ENCODE measurements around the gene NT5C1B. TPM values are rescaled to one million over a fixed set of nuclear protein-coding genes. Genes with fewer than 3 reads are reported as not detected.

Gene NT5C1B
- total RNA-seq, 2 donors from 2014 or later = not detected

GRCh38 chr2:18536697-18537096, 52.7 kb downstream of the NT5C1B start:
- Histone ChIP-seq H3K36me3 (ENCODE audit: control insufficient read depth, insufficient read depth, low read length) (no peaks in the 10 kb centered on the region), H3K27ac (ENCODE audit: low read depth, low read length) (no peak overlapping the region), H3K4me3 (ENCODE audit: low read length) (no peak overlapping the region), H3K4me1 (ENCODE audit: control insufficient read depth, insufficient read depth, low read length) (no peaks in the 10 kb centered on the region), H3K9me3 (ENCODE audit: control insufficient read depth, low read length) (no peaks in the 10 kb centered on the region), H3K27me3 (ENCODE audit: control insufficient read depth, insufficient read depth, low read length, poor library complexity, severe bottlenecking) (peaks cover 19% of the 10 kb centered on the region), H3K9ac (ENCODE audit: extremely low read depth, low read length, poor library complexity, severe bottlenecking) (no peak overlapping the region)
- Mint-ChIP-seq H3K9me3 (no peaks in the 10 kb centered on the region), H3K4me1 (no peaks in the 10 kb centered on the region), H3K4me3 (no peak overlapping the region), H3K27ac (no peak overlapping the region), H3K27me3 (ENCODE audit: insufficient read depth) (no peaks in the 10 kb centered on the region), H3K36me3 (ENCODE audit: low read depth) (no peaks in the 10 kb centered on the region)
- no peak for TF ChIP-seq CTCF (conservative IDR thresholded peaks at IDR 0.05)
- no peak for DNase-seq
- WGBS, 2 experiments (ENCODE audit: insufficient coverage in 1 of 2, insufficient read length in 1 of 2) = no CpG with 5 or more reads among the region's 1 CpG

GRCh38 chr2:18536100-18536499, 53.3 kb downstream of the NT5C1B start:
- Mint-ChIP-seq H3K27me3 (ENCODE audit: insufficient read depth) (no peaks in the 10 kb centered on the region), H3K9me3 (no peaks in the 10 kb centered on the region), H3K4me1 (no peaks in the 10 kb centered on the region), H3K4me3 (no peak overlapping the region), H3K27ac (no peak overlapping the region), H3K36me3 (ENCODE audit: low read depth) (no peaks in the 10 kb centered on the region)
- H3K4me1 ChIP-seq (ENCODE audit: control insufficient read depth, insufficient read depth, low read length) = no peaks in the 10 kb centered on the region
- WGBS, 2 experiments (ENCODE audit: insufficient coverage in 1 of 2, insufficient read length in 1 of 2) = 78 to 100% methylated on average over 5 to 7 of the region's 7 CpGs
- no peak for DNase-seq
- no peak overlapping the region for H3K27ac ChIP-seq (ENCODE audit: low read depth, low read length)
- no peaks in the 10 kb centered on the region for H3K9me3 ChIP-seq (ENCODE audit: control insufficient read depth, low read length)
- H3K27me3 ChIP-seq (ENCODE audit: control insufficient read depth, insufficient read depth, low read length, poor library complexity, severe bottlenecking) = peaks cover 13% of the 10 kb centered on the region
- no peak overlapping the region for H3K4me3 ChIP-seq (ENCODE audit: low read length)
- no peak for TF ChIP-seq CTCF (conservative IDR thresholded peaks at IDR 0.05)
- H3K36me3 ChIP-seq (ENCODE audit: control insufficient read depth, insufficient read depth, low read length) = no peaks in the 10 kb centered on the region
- H3K9ac ChIP-seq (ENCODE audit: extremely low read depth, low read length, poor library complexity, severe bottlenecking) = no peak overlapping the region

GRCh38 chr2:18531194-18531593, 58.2 kb downstream of the NT5C1B start:
- Mint-ChIP-seq H3K4me3 (no peak overlapping the region), H3K27ac (no peak overlapping the region), H3K4me1 (no peaks in the 10 kb centered on the region), H3K36me3 (ENCODE audit: low read depth) (no peaks in the 10 kb centered on the region), H3K9me3 (no peaks in the 10 kb centered on the region), H3K27me3 (ENCODE audit: insufficient read depth) (no peaks in the 10 kb centered on the region)
- no peak overlapping the region for H3K27ac ChIP-seq (ENCODE audit: low read depth, low read length)
- H3K36me3 ChIP-seq (ENCODE audit: control insufficient read depth, insufficient read depth, low read length) = no peaks in the 10 kb centered on the region
- 93% methylated on average over 1 of the region's 1 CpG; no CpG with 5 or more reads in 1 of the 2 experiments for WGBS, 2 experiments (ENCODE audit: insufficient coverage in 1 of 2, insufficient read length in 1 of 2)
- no peak overlapping the region for H3K9ac ChIP-seq (ENCODE audit: extremely low read depth, low read length, poor library complexity, severe bottlenecking)
- no peaks in the 10 kb centered on the region for H3K4me1 ChIP-seq (ENCODE audit: control insufficient read depth, insufficient read depth, low read length)
- no peak for TF ChIP-seq CTCF (conservative IDR thresholded peaks at IDR 0.05)
- no peak for DNase-seq
- H3K27me3 ChIP-seq (ENCODE audit: control insufficient read depth, insufficient read depth, low read length, poor library complexity, severe bottlenecking) = peaks cover 8% of the 10 kb centered on the region
- no peaks in the 10 kb centered on the region for H3K9me3 ChIP-seq (ENCODE audit: control insufficient read depth, low read length)
- H3K4me3 ChIP-seq (ENCODE audit: low read length) = no peak overlapping the region
